Measurements from ENCODE around the gene ADAMTS12. TPM values are rescaled to one million over a fixed set of nuclear protein-coding genes. Genes with fewer than 3 reads are reported as not detected.
"Not testable (repeated sequence)": the region's sequence is repeated elsewhere in the genome, so short reads cannot be mapped to it uniquely, and the experiment has no call there.

ADAMTS12 gene
- total RNA-seq, 2 experiments from 2014 or later: not detected

DNA sequence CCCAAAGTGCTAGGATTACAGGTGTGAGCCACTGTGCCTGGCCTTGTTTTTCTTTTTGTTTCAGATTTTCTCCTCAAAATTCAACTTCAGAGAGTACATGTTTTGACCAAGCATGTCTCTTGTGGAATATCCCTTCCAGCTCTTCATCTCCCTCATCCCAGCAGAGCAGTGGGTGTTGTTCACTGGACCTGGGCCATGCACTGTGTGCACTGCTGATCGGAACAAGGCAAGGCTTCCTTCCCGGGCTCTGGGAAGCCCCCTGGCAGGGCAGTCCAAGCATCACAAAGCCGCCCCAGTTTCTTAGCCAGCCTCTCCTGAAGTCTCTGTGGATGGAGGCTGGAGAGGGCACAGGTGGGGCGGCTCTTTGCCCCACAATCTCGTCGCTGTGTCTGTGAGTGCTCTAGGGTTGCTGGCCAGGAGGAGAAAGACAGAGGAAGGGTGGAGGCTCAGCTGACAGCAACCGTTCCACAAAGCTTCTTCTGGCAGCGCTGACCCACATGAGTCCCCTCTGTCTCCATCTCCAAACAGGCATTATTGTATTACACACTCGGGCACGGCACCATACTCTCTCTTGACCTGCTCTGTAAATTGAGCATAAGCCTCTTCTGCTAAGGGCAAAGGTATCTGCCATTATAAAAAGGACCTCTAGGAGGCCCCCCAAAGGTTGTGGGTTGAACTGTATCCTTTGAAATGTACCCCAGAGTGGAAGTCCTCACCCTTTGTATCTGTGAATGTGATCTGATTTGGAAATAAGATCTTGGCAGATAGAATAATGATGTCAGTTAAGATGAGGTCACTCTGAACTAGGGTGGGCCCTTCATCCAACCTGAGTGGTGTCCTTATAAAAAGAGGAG, 361.4 kb downstream of the ADAMTS12 start:
- Mint-ChIP-seq H3K36me3 (ENCODE audit: low read depth) (no peaks in the 10 kb centered on the region), H3K27ac (no peak overlapping the region), H3K4me1 (no peaks in the 10 kb centered on the region), H3K27me3 (no peaks in the 10 kb centered on the region), H3K9me3 (no peaks in the 10 kb centered on the region), H3K4me3 (no peak overlapping the region)
- ChIA-PET CTCF (no interaction called here), POLR2A (no interaction called here)
- no peak for DNase-seq

DNA sequence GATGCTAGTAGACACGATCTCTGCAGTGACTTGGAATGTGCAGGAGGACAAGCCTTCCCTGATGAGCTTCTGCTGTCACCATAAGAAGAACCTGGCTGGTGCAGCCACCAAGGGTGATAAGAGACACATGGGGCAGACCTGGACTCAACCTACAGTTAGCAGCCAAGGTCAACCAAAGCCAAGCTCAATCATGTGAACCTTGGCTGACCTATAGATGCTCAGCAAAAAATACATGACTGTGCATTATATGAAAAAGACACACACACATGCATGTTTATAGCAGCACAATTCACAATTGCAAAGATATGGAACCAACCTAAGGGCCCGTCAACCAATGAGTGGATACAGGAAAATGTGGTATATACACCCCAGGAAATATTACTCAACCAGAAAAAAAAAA, 364.1 kb downstream of the ADAMTS12 start:
- ChIA-PET POLR2A (no interaction called here), CTCF (no interaction called here)
- Mint-ChIP-seq H3K9me3 (no peaks in the 10 kb centered on the region), H3K27me3 (no peaks in the 10 kb centered on the region), H3K27ac (no peak overlapping the region), H3K4me1 (no peaks in the 10 kb centered on the region), H3K4me3 (no peak overlapping the region), H3K36me3 (ENCODE audit: low read depth) (no peaks in the 10 kb centered on the region)
- no peak for DNase-seq

DNA sequence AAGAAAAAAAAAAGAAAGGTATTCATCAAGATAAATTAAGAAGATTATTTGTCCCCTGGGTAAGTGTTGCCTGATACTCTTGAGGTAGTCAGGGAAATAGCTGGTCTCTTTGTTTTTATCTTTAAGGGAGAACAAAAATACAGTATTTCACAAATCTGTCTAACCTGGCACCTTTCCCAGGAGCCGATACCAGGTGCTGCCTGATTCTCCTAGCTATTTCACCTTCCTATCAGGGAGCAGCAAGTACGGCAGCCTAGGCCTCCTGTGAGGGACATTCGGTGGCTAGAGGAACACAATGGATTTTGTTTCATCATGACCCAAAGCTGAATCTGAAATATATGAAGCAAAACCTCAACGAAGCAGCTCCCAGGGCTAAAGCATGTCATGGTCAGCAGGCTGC, 365.0 kb downstream of the ADAMTS12 start:
- Mint-ChIP-seq H3K27me3 (no peaks in the 10 kb centered on the region), H3K4me1 (no peaks in the 10 kb centered on the region), H3K9me3 (no peaks in the 10 kb centered on the region), H3K4me3 (no peak overlapping the region), H3K27ac (no peak overlapping the region), H3K36me3 (ENCODE audit: low read depth) (no peaks in the 10 kb centered on the region)
- POLR2A ChIA-PET: no interaction called here
- CTCF ChIA-PET: no interaction called here
- no peak for DNase-seq

DNA sequence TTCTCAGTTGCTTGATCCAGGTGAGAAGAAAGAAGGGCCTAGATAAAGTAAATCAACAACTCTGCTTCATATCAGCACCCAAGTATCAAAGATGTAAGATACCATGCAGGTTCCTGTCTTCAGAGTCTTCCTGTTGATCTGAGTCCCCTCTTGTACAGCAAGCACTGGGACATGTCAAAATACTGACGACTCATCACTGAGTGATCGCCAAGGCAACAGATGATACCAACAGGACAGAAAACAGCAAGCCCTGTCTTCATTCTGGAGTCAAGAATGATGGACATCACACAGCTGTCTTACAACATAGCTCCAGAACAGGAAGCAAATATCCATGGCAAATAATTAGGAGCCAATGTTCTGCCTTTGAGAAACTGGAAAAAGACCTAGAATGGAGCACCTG, 367.3 kb downstream of the ADAMTS12 start:
- no peaks in the 10 kb centered on the region for H3K27me3 Mint-ChIP-seq
- ChIA-PET POLR2A (no interaction called here), CTCF (no interaction called here)
- H3K4me1 Mint-ChIP-seq: no peaks in the 10 kb centered on the region
- no peak overlapping the region for H3K27ac Mint-ChIP-seq
- no peaks in the 10 kb centered on the region for H3K36me3 Mint-ChIP-seq (ENCODE audit: low read depth)
- H3K4me3 Mint-ChIP-seq: no peak overlapping the region
- DNase-seq: no peak
- peaks cover 1% of the 10 kb centered on the region for H3K9me3 Mint-ChIP-seq

DNA sequence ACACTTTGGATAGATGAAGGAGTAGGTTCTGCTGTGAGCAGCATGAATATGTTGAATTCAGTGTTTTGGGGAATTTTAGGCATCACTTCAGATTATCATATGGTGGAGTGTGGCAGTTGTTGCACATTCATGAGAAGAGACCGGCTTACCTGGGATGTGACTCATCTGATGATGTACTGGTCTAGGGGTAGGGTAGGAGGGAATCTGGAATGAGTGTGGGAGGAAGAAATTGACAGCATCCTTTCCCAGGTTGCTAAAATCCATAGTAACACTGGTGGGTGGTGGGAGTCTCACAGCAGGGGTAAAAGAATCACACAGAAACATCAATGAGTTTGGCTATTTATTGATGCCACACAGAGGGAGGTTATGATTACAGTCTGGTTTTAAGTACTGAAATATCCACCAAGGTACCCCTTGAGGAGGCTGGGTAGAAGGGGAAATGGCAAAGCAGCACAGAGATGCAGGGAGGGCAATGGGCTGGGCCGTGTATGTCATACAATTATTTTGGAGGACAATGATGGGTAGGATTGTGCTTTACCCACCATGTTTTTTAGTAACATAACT, 368.5 kb downstream of the ADAMTS12 start:
- H3K4me1 Mint-ChIP-seq: no peaks in the 10 kb centered on the region
- no peaks in the 10 kb centered on the region for H3K36me3 Mint-ChIP-seq (ENCODE audit: low read depth)
- H3K27me3 Mint-ChIP-seq: no peaks in the 10 kb centered on the region
- no peak overlapping the region for H3K27ac Mint-ChIP-seq
- POLR2A ChIA-PET: no interaction called here
- H3K9me3 Mint-ChIP-seq: peaks cover 4% of the 10 kb centered on the region
- H3K4me3 Mint-ChIP-seq: no peak overlapping the region
- no peak for DNase-seq
- CTCF ChIA-PET: no interaction called here

DNA sequence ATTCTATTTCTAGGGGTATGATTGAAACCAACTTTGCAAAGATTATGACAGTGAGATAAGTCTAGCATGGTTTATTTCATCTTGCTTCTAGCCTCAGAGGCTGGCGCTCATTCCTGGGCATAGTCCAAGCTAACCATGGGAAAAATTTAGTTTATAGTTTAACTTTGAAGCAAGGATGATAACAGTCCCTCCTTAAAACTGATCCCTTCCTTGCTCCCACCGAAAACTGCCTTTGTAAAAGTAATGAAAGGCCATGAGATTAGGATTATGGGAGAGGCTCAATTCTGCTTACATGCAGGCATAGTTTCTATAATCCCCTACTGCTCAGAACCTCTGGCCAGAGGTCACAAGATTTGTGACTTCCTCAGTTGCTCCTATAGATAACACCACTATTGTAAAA, 375.4 kb downstream of the ADAMTS12 start:
- Mint-ChIP-seq H3K4me1 (no peaks in the 10 kb centered on the region), H3K9me3 (peaks cover 4% of the 10 kb centered on the region), H3K27ac (no peak overlapping the region), H3K27me3 (no peaks in the 10 kb centered on the region), H3K36me3 (ENCODE audit: low read depth) (no peaks in the 10 kb centered on the region), H3K4me3 (no peak overlapping the region)
- ChIA-PET POLR2A (no interaction called here), CTCF (no interaction called here)
- DNase-seq: no peak

- H3K4me3 Mint-ChIP-seq; H3K27me3 Mint-ChIP-seq; H3K36me3 Mint-ChIP-seq (ENCODE audit: low read depth); POLR2A ChIA-PET; CTCF ChIA-PET; H3K27ac Mint-ChIP-seq; H3K9me3 Mint-ChIP-seq; DNase-seq; H3K4me1 Mint-ChIP-seq: not testable (repeated sequence)
Measured at GRCh38 chr5:33515366-33515765, 376.4 kb downstream of the ADAMTS12 start.

- CTCF ChIA-PET: no interaction called here
- no peaks in the 10 kb centered on the region for H3K27me3 Mint-ChIP-seq
- H3K9me3 Mint-ChIP-seq: no peaks in the 10 kb centered on the region
- H3K4me1 Mint-ChIP-seq: no peaks in the 10 kb centered on the region
- no peak for DNase-seq
- H3K36me3 Mint-ChIP-seq (ENCODE audit: low read depth): no peaks in the 10 kb centered on the region
- no peak overlapping the region for H3K27ac Mint-ChIP-seq
- POLR2A ChIA-PET: no interaction called here
- no peak overlapping the region for H3K4me3 Mint-ChIP-seq
Measured at GRCh38 chr5:33513462-33514185, 378.2 kb downstream of the ADAMTS12 start.

DNA sequence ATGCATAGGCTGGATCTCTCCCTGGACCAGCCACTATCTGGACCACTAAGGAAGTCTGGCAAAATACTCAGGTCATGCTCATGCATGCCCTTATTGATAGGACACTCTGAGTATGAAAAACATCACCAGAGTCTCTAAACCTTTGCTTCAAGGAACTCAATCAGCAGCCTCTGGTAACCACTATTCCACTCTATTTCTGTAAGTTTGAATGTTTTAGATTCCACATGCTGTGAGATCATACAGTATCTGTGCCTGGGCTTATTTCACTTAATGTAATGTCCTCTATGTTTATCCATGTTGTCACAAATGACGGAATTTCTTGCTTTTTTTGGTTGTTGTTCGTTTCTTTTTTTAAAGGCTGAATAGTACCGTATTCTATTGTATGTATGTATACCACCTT, 382.8 kb downstream of the ADAMTS12 start:
- CTCF ChIA-PET: no interaction called here
- Mint-ChIP-seq H3K4me3 (no peak overlapping the region), H3K27me3 (peaks cover 2% of the 10 kb centered on the region), H3K27ac (no peak overlapping the region), H3K9me3 (no peaks in the 10 kb centered on the region), H3K4me1 (no peaks in the 10 kb centered on the region), H3K36me3 (ENCODE audit: low read depth) (no peaks in the 10 kb centered on the region)
- no peak for DNase-seq
- POLR2A ChIA-PET: no interaction called here

DNA sequence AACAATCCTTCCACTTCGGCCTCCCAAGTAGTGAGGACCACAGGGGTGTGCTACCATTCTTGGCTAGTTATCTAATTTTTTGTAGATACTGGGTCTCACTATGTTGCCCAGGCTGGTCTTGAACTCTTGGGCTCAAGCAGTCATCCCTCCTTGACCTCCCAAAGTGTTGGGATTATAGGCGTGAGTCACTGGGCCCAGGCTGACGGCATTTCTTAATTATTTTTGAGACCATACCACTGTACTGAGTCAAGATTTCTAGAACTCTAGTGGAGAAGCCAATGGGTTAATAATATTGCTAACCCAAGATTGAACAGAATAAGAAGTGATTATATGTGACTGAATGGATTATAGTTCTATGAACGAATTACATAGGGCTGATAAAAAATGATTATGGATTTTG, 384.4 kb downstream of the ADAMTS12 start:
- ChIA-PET CTCF (no interaction called here), POLR2A (no interaction called here)
- Mint-ChIP-seq H3K27ac (no peak overlapping the region), H3K9me3 (no peaks in the 10 kb centered on the region), H3K4me1 (no peaks in the 10 kb centered on the region), H3K36me3 (ENCODE audit: low read depth) (no peaks in the 10 kb centered on the region), H3K4me3 (no peak overlapping the region), H3K27me3 (peaks cover 2% of the 10 kb centered on the region)
- no peak for DNase-seq

DNA sequence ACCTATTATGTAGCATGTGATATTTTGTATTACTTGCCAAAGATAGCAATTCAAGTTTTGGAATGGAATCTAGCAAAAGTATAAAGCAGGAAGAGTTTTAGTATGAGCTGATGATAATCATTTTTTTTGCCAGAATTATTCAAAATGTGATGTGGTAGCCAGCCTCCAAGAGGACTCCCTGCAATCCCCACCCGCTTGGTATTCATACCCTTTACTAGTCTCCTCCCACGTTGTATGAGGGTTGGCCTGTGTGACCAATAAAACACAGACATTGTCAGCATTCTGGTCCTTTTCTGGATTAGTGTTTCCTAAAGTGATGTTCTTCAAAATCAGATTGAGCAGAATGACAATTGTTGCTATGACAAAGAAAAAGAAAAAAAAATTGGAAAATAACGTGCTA, 387.2 kb downstream of the ADAMTS12 start:
- CTCF ChIA-PET: no interaction called here

GRCh38 chr5:33501899-33502298, 389.9 kb downstream of the ADAMTS12 start:
- Mint-ChIP-seq H3K4me1 (no peaks in the 10 kb centered on the region), H3K27ac (no peak overlapping the region), H3K9me3 (no peaks in the 10 kb centered on the region), H3K36me3 (ENCODE audit: low read depth) (no peaks in the 10 kb centered on the region), H3K4me3 (no peak overlapping the region), H3K27me3 (peaks cover 2% of the 10 kb centered on the region)
- POLR2A ChIA-PET: no interaction called here
- no peak for DNase-seq
- CTCF ChIA-PET: no interaction called here

More for the DNA sequence above, 387.2 kb downstream of the ADAMTS12 start:
- H3K4me3 Mint-ChIP-seq: no peak overlapping the region
- H3K27ac Mint-ChIP-seq: no peak overlapping the region
- H3K27me3 Mint-ChIP-seq: peaks cover 2% of the 10 kb centered on the region
- no peaks in the 10 kb centered on the region for H3K9me3 Mint-ChIP-seq
- POLR2A ChIA-PET: no interaction called here
- no peaks in the 10 kb centered on the region for H3K36me3 Mint-ChIP-seq (ENCODE audit: low read depth)
- H3K4me1 Mint-ChIP-seq: no peaks in the 10 kb centered on the region
- no peak for DNase-seq

GRCh38 chr5:33501260-33501659, 390.5 kb downstream of the ADAMTS12 start:
- DNase-seq: no peak
- Mint-ChIP-seq H3K4me3 (no peak overlapping the region), H3K27ac (no peak overlapping the region), H3K4me1 (no peaks in the 10 kb centered on the region), H3K9me3 (no peaks in the 10 kb centered on the region), H3K27me3 (no peaks in the 10 kb centered on the region), H3K36me3 (ENCODE audit: low read depth) (no peaks in the 10 kb centered on the region)
- ChIA-PET CTCF (no interaction called here), POLR2A (no interaction called here)

- DNase-seq: no peak
- no peaks in the 10 kb centered on the region for H3K27me3 Mint-ChIP-seq
- ChIA-PET POLR2A (no interaction called here), CTCF (no interaction called here)
- no peaks in the 10 kb centered on the region for H3K4me1 Mint-ChIP-seq
- no peak overlapping the region for H3K27ac Mint-ChIP-seq
- H3K9me3 Mint-ChIP-seq: no peaks in the 10 kb centered on the region
- H3K36me3 Mint-ChIP-seq (ENCODE audit: low read depth): no peaks in the 10 kb centered on the region
- no peak overlapping the region for H3K4me3 Mint-ChIP-seq
Measured at GRCh38 chr5:33494466-33494865, 397.3 kb downstream of the ADAMTS12 start.

All from activated CD4-positive, alpha-beta memory T cell treated with anti-CD3 and anti-CD28 coated beads, Interleukin-2, amount 10 ng/mL, durations not matched to agents 7 days and 5 days (primary cell).